Upper lobe of left lung (tissue), 6 donors: ENCODE measurements around the gene NEDD8. TPM values are rescaled to one million over a fixed set of nuclear protein-coding genes. Genes with fewer than 3 reads are reported as not detected.

ENCODE experiments used
- ATAC-seq, 2 donors: fragments of 200-7000 bp; cut with Tn5 transposase; one replicate each; pipeline ENCODE4 v1.9.1; 2022; ENCODE audit warnings: mild to moderate bottlenecking in 2 of 2, moderate library complexity in 2 of 2; ENCODE audit not compliant: low FRiP score in 2 of 2
- DNase-seq, 2 donors: peaks; one replicate each; pipeline ENCODE4 v3.0.0-alpha.2; 2019 to 2020
- H3K27ac ChIP-seq, 4 donors: fragments of 200-600 bp; sonication (generic); one replicate each; pipeline ENCODE4 v1.5.1; 2016 to 2019
- H3K27me3 ChIP-seq, 4 donors: fragments of 200-600 bp; sonication (generic); one replicate each; pipeline ENCODE4 v1.5.1; 2017 to 2019
- H3K36me3 ChIP-seq, 4 donors: fragments of 200-600 bp; sonication (generic); one replicate each; pipeline ENCODE4 v1.5.1; 2016 to 2019
- H3K4me1 ChIP-seq, 4 donors: fragments of 200-600 bp; sonication (generic); one replicate each; pipeline ENCODE4 v1.5.1; 2018 to 2019
- H3K4me3 ChIP-seq, 4 donors: fragments of 200-600 bp; sonication (generic); one replicate each; pipeline ENCODE4 v1.5.1; 2017 to 2019; ENCODE audit warnings: mild to moderate bottlenecking in 2 of 4, moderate library complexity in 1 of 4
- H3K9me3 ChIP-seq, 4 donors: fragments of 200-600 bp; sonication (generic); one replicate each; pipeline ENCODE4 v1.5.1; 2018 to 2019
- CTCF ChIP-seq, 6 experiments: fragments of 450-650 bp in 4 of 6; fragments of 200-600 bp in 2 of 6; sonication (generic) in 2 of 6; IDR thresholded peaks; one replicate each; pipeline ENCODE4 v1.5.1; 2016 to 2019; ENCODE audit warnings: antibody characterized with exemption in 6 of 6
- EP300 ChIP-seq, 4 donors: sonication (generic); formaldehyde crosslinking; IDR thresholded peaks; one replicate each; pipeline ENCODE4 v1.5.1; 2017; ENCODE audit warnings: antibody characterized with exemption in 4 of 4, control low read depth in 2 of 4
- POLR2A ChIP-seq, 4 donors: fragments of 450-650 bp; IDR thresholded peaks; one replicate each; pipeline ENCODE4 v1.5.1; 2016 to 2017; ENCODE audit warnings: antibody characterized with exemption in 4 of 4, mild to moderate bottlenecking in 2 of 4
- POLR2AphosphoS5 ChIP-seq, 2 donors: sonication (generic); formaldehyde crosslinking; IDR thresholded peaks; one replicate each; pipeline ENCODE4 v1.5.1; 2017; ENCODE audit warnings: antibody characterized with exemption in 2 of 2
- WGBS, 2 donors: methylation state at CpG; one replicate each; pipeline ENCODE4 v1.1.5; 2017 to 2018; 5-methylcytosine and 5-hydroxymethylcytosine counted together
- total RNA-seq, 6 donors: library from RNA; depleted of rRNA in 4 of 6; stranded (reverse); fragments of >200 nt in 4 of 6; gene quantifications; one replicate each; pipeline versions ENCODE4 v1.1.0 to v1.2.1, GENCODE V29; 2016 to 2021
- donor health status: DM: no; HTN: no; CAD: no; lungs with moderate emphysema.
- donor health status: DM: no; HTN: yes; CAD: no; lungs with severe emphysema.

Gene NEDD8
- total RNA-seq, 6 donors from 2014 or later: 39.8 to 144 (median 121) TPM

- Histone ChIP-seq H3K4me1 (peaks cover 14 to 24% (median 18%) of the 10 kb centered on the region in 4 donors), H3K36me3 (peaks cover 0 to 59% (median 41%) of the 10 kb centered on the region in 4 donors), H3K27ac (peak within 1 kb of the TSS; percentile 67 to 78 (median 72)), H3K27me3 (no peaks in the 10 kb centered on the region), H3K4me3 (peak within 1 kb of the TSS; percentile 65 to 90 (median 78)), H3K9me3 (no peaks in the 10 kb centered on the region)
- TF ChIP-seq POLR2A (IDR thresholded peaks at IDR 0.05) (peak in 3 of 4 donors; percentile 24 to 66 (median 66)), EP300 (IDR thresholded peaks at IDR 0.05) (no peak), CTCF (IDR thresholded peaks at IDR 0.05) (no peak), POLR2AphosphoS5 (IDR thresholded peaks at IDR 0.05) (peak; percentile 81 to 86)
- peak; percentile 93 to 97 for DNase-seq
- 0% methylated on average over 12 to 57 of the region's 65 CpGs for WGBS, 2 donors
- peak; percentile 95 to 97 for ATAC-seq
These were observed 43.7 kb downstream of the NEDD8 start, which contains the start of gene IPO4 for GRCh38 chr14:24188251-24189058. Gene IPO4, minus strand, starts transcription at chr14:24188816. Its CDS starts 29 bp downstream, at chr14:24188787.

GRCh38 chr14:24187539-24187915 lies 44.6 kb downstream of the NEDD8 start:
- TF ChIP-seq CTCF (IDR thresholded peaks at IDR 0.05) (no peak), EP300 (IDR thresholded peaks at IDR 0.05) (no peak), POLR2A (IDR thresholded peaks at IDR 0.05) (no peak), POLR2AphosphoS5 (IDR thresholded peaks at IDR 0.05) (no peak)
- Histone ChIP-seq H3K9me3 (no peaks in the 10 kb centered on the region), H3K27me3 (no peaks in the 10 kb centered on the region), H3K36me3 (peaks cover 0 to 60% (median 43%) of the 10 kb centered on the region in 4 donors), H3K4me3 (peak overlapping the region in 1 of 4 donors; percentile 90), H3K4me1 (peaks cover 14 to 24% (median 18%) of the 10 kb centered on the region in 4 donors), H3K27ac (peak overlapping the region in 2 of 4 donors; percentile 67 to 78)
- no peak for ATAC-seq
- no peak for DNase-seq
- WGBS, 2 donors: 92 to 94% methylated on average over 2 of the region's 2 CpGs

DNA sequence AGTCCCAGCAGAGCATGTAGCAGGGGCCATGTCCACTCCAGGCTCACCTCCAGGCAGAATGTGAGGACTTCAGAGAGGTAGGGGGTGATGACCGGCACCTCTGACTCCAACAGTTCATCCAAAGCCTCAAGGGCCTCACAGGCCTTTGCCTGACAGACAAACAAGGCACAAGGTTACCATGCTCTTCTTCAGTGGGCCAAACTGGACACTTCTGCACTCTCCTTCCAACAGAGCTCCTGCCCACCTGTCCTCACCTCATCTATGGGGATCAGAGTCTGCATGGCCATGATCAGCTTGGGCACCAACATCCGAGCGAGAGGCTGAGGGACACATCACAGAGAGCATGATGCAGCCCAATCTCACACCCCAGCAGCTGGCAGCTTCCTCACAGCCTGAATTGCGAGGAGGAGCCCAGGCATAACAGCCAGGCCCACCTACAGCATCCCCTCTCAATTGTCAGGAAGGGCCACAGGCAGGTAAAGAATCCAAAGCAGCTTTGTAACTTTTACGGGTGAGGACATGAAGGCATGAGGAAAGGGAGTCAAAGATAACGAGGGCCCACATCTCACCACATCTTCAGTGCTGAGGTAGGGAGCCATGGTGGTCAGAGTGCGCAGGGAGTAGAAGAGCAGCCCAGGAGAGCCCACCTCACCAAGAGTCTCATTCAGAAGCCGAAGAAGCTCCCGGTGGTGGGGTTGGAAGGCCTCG lies 45.2 kb downstream of the NEDD8 start:
- no peak overlapping the region for H3K27ac ChIP-seq
- peaks cover 14 to 24% (median 18%) of the 10 kb centered on the region in 4 donors for H3K4me1 ChIP-seq
- no peak overlapping the region for H3K4me3 ChIP-seq
- no peak for DNase-seq
- no peaks in the 10 kb centered on the region for H3K27me3 ChIP-seq
- no peak for ATAC-seq
- H3K9me3 ChIP-seq: no peaks in the 10 kb centered on the region
- H3K36me3 ChIP-seq: peaks cover 0 to 60% (median 44%) of the 10 kb centered on the region in 4 donors
- 92 to 93% methylated on average over 8 to 10 of the region's 10 CpGs for WGBS, 2 donors
- TF ChIP-seq POLR2A (IDR thresholded peaks at IDR 0.05) (no peak), CTCF (IDR thresholded peaks at IDR 0.05) (no peak), POLR2AphosphoS5 (IDR thresholded peaks at IDR 0.05) (no peak)

DNA sequence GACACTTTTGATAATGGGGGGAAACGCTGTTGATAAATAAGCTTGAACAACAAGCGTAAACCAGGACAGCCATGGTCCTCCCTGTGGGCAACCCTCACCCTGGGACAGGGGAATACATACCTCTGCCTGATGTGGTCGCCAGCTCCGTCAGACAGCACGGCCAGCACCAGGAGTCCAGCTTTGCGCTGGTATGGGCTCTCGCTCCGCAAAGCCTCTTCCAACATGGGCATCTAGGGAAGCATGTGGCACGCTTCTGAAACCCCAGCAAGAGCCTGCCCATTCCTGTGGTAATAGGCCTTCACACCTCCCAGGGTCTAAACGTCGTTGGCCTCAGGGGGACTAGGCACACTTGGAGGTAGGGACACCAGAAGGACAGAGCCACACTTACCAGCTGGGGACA lies 46.4 kb downstream of the NEDD8 start:
- TF ChIP-seq CTCF (IDR thresholded peaks at IDR 0.05) (no peak), EP300 (IDR thresholded peaks at IDR 0.05) (no peak), POLR2A (IDR thresholded peaks at IDR 0.05) (no peak), POLR2AphosphoS5 (IDR thresholded peaks at IDR 0.05) (no peak)
- WGBS, 2 donors: 89 to 97% methylated on average over 4 to 11 of the region's 11 CpGs

More for the DNA sequence above, 46.4 kb downstream of the NEDD8 start:
- Histone ChIP-seq H3K4me1 (peaks cover 14 to 24% (median 18%) of the 10 kb centered on the region in 4 donors), H3K36me3 (peaks cover 5 to 65% (median 55%) of the 10 kb centered on the region in 4 donors), H3K27me3 (no peaks in the 10 kb centered on the region), H3K27ac (no peak overlapping the region), H3K9me3 (no peaks in the 10 kb centered on the region), H3K4me3 (no peak overlapping the region)
- ATAC-seq (no peak), DNase-seq (no peak)
